Measurements from ENCODE around the gene MAN2A1.

DNA sequence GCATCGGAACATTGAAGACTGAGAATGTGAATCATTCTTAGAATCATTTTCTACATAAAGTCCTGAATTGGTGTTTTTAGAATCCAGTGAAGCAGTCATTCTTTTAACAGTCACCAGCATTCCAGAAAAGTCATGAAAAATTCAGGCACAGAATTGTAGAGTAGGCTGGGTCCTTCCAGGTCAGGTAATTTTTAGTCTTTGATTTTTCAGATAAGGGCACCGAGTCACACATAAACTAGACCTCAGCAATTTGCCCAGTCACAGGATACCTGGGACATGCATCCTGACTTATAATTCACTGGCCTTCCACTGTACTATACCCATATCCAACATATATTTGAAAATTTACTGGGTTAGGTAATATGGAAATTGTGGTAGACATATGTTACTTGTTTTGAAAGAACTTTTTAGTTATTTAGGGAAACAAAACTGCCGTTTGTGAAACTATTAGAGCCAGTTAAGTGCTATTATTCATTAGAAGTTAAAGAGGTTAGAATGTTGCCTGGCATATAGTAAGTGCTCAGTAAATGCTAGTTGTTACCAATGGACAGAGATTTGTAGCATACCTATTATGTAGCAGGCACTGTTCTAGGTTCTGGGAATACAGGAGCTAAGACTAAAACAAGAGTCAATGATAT lies 10.9 kb downstream of the MAN2A1 start:
- TF ChIP-seq, protein P1, sequence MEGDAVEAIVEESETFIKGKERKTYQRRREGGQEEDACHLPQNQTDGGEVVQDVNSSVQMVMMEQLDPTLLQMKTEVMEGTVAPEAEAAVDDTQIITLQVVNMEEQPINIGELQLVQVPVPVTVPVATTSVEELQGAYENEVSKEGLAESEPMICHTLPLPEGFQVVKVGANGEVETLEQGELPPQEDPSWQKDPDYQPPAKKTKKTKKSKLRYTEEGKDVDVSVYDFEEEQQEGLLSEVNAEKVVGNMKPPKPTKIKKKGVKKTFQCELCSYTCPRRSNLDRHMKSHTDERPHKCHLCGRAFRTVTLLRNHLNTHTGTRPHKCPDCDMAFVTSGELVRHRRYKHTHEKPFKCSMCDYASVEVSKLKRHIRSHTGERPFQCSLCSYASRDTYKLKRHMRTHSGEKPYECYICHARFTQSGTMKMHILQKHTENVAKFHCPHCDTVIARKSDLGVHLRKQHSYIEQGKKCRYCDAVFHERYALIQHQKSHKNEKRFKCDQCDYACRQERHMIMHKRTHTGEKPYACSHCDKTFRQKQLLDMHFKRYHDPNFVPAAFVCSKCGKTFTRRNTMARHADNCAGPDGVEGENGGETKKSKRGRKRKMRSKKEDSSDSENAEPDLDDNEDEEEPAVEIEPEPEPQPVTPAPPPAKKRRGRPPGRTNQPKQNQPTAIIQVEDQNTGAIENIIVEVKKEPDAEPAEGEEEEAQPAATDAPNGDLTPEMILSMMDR (optimal IDR thresholded peaks at IDR 0.05 in 1 of 3, IDR thresholded peaks at IDR 0.05 in 1 of 3, conservative IDR thresholded peaks at IDR 0.05 in 1 of 3; ENCODE audit: extremely low read depth in 1 of 3, insufficient read depth in 2 of 3, low read length in 3 of 3), result no peak
- TF ChIP-seq EZH2 (IDR thresholded peaks at IDR 0.05; ENCODE audit: low read length), result no peak

All from keratinocyte (primary cell).